OCI-LY7 (cell line): Measurements from ENCODE around the gene AP1M2. TPM values are rescaled to one million over a fixed set of nuclear protein-coding genes. Genes with fewer than 3 reads are reported as not detected.

Experiments used
- BruUV-seq: library from RNA; stranded (reverse); fragments of 400-500 nt; replicated peaks from 2 replicates; lab custom pipeline; 2021; lab: Mats Ljungman, UMichigan
- CTCF ChIA-PET: fragments of 300-600 bp; sonication (Branson Sonifier 250); formaldehyde crosslinking; loops from one replicate; lab custom pipeline; 2022; ENCODE audit warnings: antibody characterized with exemption; ENCODE audit not compliant: unreplicated experiment; lab: Charles Lee
- POLR2A ChIA-PET: fragments of 300-600 bp; sonication (Branson Sonifier 250); formaldehyde crosslinking; loops from one replicate; lab custom pipeline; 2022; ENCODE audit warnings: antibody characterized with exemption; lab: Charles Lee
- DNase-seq: peaks from one replicate; pipeline ENCODE4 v3.0.0-alpha.2; 2015; ENCODE audit warnings: low spot score
- H2AFZ ChIP-seq: fragments of 200-600 bp; sonication (generic), shearing (Covaris generic); 2 replicates; pipeline ENCODE4 v1.6.1; 2014; ENCODE audit warnings: mild to moderate bottlenecking, antibody characterized with exemption, low read length, moderate library complexity
- H3K27ac ChIP-seq: fragments of 200-600 bp; sonication (generic); 2 replicates; pipeline ENCODE4 v1.5.1; 2014; ENCODE audit warnings: mixed run types, low read depth, mild to moderate bottlenecking, moderate library complexity, low read length, inconsistent platforms; ENCODE audit not compliant: poor library complexity, severe bottlenecking
- H3K36me3 ChIP-seq: fragments of 200-600 bp; sonication (generic); 2 replicates; pipeline ENCODE4 v1.6.1; 2014; ENCODE audit warnings: mild to moderate bottlenecking, antibody characterized with exemption, low read length, moderate library complexity, mixed read lengths; ENCODE audit not compliant: insufficient read depth
- H3K4me1 ChIP-seq: fragments of 200-600 bp; sonication (generic); 2 replicates; pipeline ENCODE4 v1.5.1; 2014; ENCODE audit warnings: mild to moderate bottlenecking, low read length; ENCODE audit not compliant: insufficient read depth, poor library complexity, severe bottlenecking
- H3K4me2 ChIP-seq: fragments of 200-600 bp; sonication (generic); 2 replicates; pipeline ENCODE4 v1.6.1; 2014; ENCODE audit warnings: mild to moderate bottlenecking, low read length
- H3K4me3 ChIP-seq: fragments of 200-600 bp; sonication (generic); 2 replicates; pipeline ENCODE4 v1.5.1; 2014; ENCODE audit warnings: mild to moderate bottlenecking, low read depth, low read length; ENCODE audit not compliant: poor library complexity, severe bottlenecking
- H3K79me2 ChIP-seq: fragments of 200-600 bp; sonication (generic); 2 replicates; pipeline ENCODE4 v1.6.1; 2016; ENCODE audit warnings: low read depth, mild to moderate bottlenecking, low read length, moderate library complexity, mixed read lengths; ENCODE audit not compliant: insufficient read depth
- H3K9me2 ChIP-seq: fragments of 200-600 bp; sonication (generic); 2 replicates; pipeline ENCODE4 v1.6.1; 2016; ENCODE audit warnings: mild to moderate bottlenecking, low read length, mixed read lengths; ENCODE audit not compliant: insufficient read depth
- H3K9me3 ChIP-seq: fragments of 200-600 bp; sonication (generic); 2 replicates; pipeline ENCODE4 v1.6.1; 2014; ENCODE audit warnings: mild to moderate bottlenecking, mixed run types, low read length, mixed read lengths
- H4K20me1 ChIP-seq: fragments of 200-600 bp; sonication (generic); 2 replicates; pipeline ENCODE4 v1.6.1; 2014; ENCODE audit warnings: mild to moderate bottlenecking, antibody characterized with exemption, low read length, moderate library complexity, mixed read lengths; ENCODE audit not compliant: insufficient read depth
- EZH2phosphoT487 ChIP-seq: fragments of 200-600 bp; sonication (generic); IDR thresholded peaks from 2 replicates; pipeline ENCODE4 v1.6.1; 2018; ENCODE audit warnings: low read depth, borderline replicate concordance, mild to moderate bottlenecking, mixed run types, antibody characterized with exemption, low read length, moderate library complexity, mixed read lengths
- intact Hi-C: fragments of 100-400 bp; cut with micrococcal nuclease; formaldehyde crosslinking; loops from one replicate; pipeline ENCODE4 v1.10.0; 2022; ENCODE audit not compliant: unreplicated experiment
- total RNA-seq, 2 experiments: library from RNA; depleted of rRNA in 1 of 2; stranded (reverse); fragments of >200 nt in 1 of 2; shearing (Covaris generic) in 1 of 2; gene quantifications; 2 replicates each; pipeline ENCODE4 v1.2.3, GENCODE V29; 2014 to 2022
- TF ChIP-seq, protein P1 (sequence below): fragments of 200-600 bp; sonication (generic); conservative IDR thresholded peaks from 2 replicates; pipeline ENCODE4 v1.5.1; 2014; ENCODE audit warnings: mild to moderate bottlenecking, antibody characterized with exemption, low read length, moderate library complexity, mixed read lengths

Gene AP1M2
- total RNA-seq, 2 experiments from 2014 or later: 0.44 TPM; not detected in 1

DNA sequence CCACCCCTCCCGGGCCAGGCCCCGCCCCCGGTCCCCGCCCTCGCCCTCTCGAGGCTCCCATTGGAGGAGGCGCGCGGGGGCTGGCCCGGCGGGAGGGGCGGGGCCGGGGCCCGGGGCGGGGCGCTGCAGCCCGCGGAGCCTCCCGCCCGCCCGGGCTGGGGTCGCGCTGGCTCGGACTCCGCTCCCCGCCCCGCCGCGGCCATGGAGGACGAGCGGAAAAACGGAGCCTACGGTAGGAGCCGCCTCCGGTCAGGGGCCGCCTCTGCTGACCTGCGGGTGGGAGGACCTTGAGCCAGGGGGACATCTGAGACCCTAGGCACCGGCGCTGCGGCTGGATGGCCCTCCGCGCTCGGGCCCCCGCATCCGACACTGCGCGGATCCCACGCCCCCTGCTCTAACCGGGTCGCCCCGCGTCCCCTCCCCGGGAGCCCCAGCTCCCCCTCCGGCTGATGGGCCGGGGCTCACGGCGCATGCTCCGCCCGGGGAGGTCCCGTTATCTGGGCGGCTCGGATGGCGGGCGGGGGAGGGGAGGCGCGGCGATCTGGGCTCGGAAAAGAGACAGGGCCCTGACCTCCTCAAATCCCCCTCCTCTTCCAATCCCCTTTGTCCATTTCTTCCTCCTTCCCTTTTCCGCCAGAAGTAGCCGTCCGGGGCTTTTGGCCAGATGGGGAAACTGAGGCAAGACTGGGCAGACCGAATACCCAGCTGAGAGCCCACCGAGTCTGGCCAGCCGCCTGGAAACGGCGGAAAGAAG is 15.4 kb upstream of the AP1M2 start:
- no TSS peak for BruUV-seq
- Histone ChIP-seq H3K36me3 (peaks cover 18% of the 10 kb centered on the region; the same call in 1 of the 2 replicates), H2AFZ (no peak overlapping the region), H3K9me3 (no peaks in the 10 kb centered on the region), H3K4me3 (peak overlapping the region; percentile 93), H3K9me2 (no peaks in the 10 kb centered on the region), H3K4me1 (peaks cover 54% of the 10 kb centered on the region), H3K27ac (peak overlapping the region; percentile 93), H3K79me2 (peaks cover 47% of the 10 kb centered on the region), H4K20me1 (0 out of 2 replicates have a peak, but pooled peaks cover 3% of the 10 kb centered on the region), H3K4me2 (peak overlapping the region; percentile 97)
- DNase-seq: peak; percentile 90
- intact Hi-C loops: loop anchor here (1.0 to 5.0 kb wide), 3 partner anchors 8 to 365 kb away; no protein-coding TSS in a partner anchor
- ChIA-PET POLR2A (interaction anchor here (2.2 to 3.4 kb wide), 2 partner anchors 7 to 21 kb away, joined by 8 to 22 read pairs; no protein-coding TSS in a partner anchor), CTCF (interaction anchor here (0.5 to 1.3 kb wide), 2 partner anchors 10 to 98 kb away, joined by 3 to 5 read pairs; no protein-coding TSS in a partner anchor)
- TF ChIP-seq EZH2phosphoT487: no peak
- TF ChIP-seq, protein P1, sequence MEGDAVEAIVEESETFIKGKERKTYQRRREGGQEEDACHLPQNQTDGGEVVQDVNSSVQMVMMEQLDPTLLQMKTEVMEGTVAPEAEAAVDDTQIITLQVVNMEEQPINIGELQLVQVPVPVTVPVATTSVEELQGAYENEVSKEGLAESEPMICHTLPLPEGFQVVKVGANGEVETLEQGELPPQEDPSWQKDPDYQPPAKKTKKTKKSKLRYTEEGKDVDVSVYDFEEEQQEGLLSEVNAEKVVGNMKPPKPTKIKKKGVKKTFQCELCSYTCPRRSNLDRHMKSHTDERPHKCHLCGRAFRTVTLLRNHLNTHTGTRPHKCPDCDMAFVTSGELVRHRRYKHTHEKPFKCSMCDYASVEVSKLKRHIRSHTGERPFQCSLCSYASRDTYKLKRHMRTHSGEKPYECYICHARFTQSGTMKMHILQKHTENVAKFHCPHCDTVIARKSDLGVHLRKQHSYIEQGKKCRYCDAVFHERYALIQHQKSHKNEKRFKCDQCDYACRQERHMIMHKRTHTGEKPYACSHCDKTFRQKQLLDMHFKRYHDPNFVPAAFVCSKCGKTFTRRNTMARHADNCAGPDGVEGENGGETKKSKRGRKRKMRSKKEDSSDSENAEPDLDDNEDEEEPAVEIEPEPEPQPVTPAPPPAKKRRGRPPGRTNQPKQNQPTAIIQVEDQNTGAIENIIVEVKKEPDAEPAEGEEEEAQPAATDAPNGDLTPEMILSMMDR: no peak

DNA sequence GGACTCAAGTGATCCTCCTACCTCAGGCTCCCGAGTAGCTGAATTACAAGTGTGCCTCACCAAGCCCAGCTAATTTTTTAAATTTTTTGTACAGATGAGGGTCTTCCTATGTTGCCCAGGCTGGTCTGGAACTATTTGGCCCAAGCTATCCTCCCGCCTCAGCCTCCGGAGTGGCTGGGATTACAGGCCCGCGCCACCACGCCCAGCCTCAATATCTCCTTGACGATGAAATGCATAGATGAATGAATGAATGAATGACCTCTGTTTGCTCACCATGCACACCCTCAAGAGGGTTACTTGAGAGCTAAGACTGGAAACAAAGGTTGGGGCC is 14.9 kb upstream of the AP1M2 start:
- H3K9me2 ChIP-seq: no peaks in the 10 kb centered on the region
- no peak for TF ChIP-seq EZH2phosphoT487
- TF ChIP-seq, protein P1: no peak
- H3K9me3 ChIP-seq: no peaks in the 10 kb centered on the region
- H3K4me3 ChIP-seq: peak overlapping the region; percentile 36
- CTCF ChIA-PET: interaction anchor here (0.5 to 1.3 kb wide), 2 partner anchors 9 to 98 kb away, joined by 3 to 5 read pairs; no protein-coding TSS in a partner anchor
- no peak overlapping the region for H2AFZ ChIP-seq
- H3K4me1 ChIP-seq: peaks cover 58% of the 10 kb centered on the region
- POLR2A ChIA-PET: interaction anchor here (3.4 kb wide), 1 partner anchor 20 kb away, joined by 22 read pairs; no protein-coding TSS in a partner anchor
- 0 out of 2 replicates have a peak, but pooled peaks cover 3% of the 10 kb centered on the region for H4K20me1 ChIP-seq
- no peak for DNase-seq
- peaks cover 14% of the 10 kb centered on the region; the same call in 1 of the 2 replicates for H3K36me3 ChIP-seq
- peaks cover 41% of the 10 kb centered on the region for H3K79me2 ChIP-seq
- BruUV-seq: no TSS peak
- H3K27ac ChIP-seq: peak overlapping the region; percentile 45
- peak overlapping the region; percentile 44; the same call in 1 of the 2 replicates for H3K4me2 ChIP-seq
- intact Hi-C loops: loop anchor here (1.0 to 5.0 kb wide), 3 partner anchors 8 to 365 kb away; no protein-coding TSS in a partner anchor
